Stimulated activated CD8-positive, alpha-beta memory T cell treated with anti-CD3 and anti-CD28 coated beads, Interleukin-7, amount 100 ng/mL, for 4 hours (primary cell): Measurements from ENCODE around the gene MYO9A.

Experiments used
- DNase-seq, 2 donors: peaks; one replicate each; pipeline ENCODE4 v3.0.0-alpha.2; 2020; ENCODE audit warnings: low read depth in 2 of 2

MYO9A gene

DNA sequence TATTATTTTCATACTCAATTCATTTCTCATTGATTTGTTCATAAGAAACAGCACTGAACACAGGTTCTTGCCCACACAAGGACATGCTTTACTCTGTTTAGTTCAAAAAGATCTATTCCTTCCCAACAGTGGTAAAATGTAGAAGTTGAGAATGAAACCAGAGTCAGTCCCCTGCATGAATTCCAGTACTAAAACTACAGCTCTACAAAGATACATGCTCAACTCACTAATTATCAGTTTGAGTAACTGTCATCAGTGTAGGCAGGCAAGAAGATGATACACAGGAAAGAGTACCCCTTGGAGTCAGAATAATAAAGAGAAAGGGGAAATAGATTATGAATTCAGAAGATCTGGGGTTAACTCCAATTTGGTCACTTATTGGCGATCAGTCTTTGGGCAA is 264.4 kb downstream of the MYO9A start:
- no peak for DNase-seq

DNA sequence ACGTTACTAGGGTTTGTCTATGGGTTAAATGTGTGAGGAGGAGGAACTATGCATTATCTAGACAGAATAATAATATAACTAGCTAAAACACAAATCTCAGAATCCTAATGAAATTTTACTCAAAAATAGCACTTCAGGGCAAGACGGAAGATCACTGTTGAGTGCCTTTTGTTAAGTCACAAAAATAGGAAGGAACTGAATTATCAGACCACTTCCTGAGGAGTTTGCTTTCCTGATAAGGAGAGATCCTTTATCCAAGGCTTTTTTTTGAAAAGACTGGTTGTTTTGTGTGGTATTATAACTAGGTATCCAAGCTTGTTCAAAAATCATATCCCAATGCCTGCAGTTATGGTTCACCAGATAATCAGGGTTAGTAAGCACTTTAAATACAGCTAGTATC is 273.0 kb downstream of the MYO9A start:
- DNase-seq: no peak

DNA sequence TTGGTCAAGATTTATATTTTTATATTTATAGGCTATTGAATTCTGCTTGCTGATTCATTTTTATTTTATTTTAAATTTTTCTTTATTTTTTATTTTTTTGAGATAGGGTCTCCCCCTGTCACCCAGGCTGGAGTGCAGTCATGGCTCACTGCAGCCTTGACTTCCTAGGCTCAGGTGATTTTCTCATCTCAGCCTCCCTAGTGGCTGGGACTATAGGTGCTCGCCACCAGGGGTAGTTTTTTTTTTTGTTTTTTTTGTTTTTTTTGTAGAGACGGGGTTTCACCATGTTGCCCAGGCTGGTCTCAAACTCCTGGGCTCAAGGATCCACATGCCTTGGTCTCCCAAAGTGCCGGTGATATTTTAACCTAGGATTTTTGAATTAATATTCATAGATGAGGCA is 276.4 kb downstream of the MYO9A start:
- DNase-seq: no peak

DNA sequence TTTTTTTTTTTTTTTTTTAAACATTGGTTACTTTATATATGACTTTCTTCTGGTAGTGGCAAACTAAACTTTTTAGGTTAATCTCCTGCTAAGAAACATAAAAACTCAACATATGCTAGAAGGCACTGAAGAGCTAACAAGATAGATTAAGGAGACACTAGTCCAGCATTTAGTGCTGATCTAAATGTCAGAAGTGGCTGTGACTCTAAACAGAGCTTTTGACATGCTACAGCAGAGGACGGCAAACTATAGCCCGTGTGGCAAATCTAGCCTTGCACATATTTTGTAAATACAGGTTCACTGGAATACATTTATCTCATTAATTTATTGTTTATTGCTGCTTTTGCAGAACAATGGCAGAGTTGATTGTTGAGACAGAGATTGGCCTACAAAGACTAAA is 287.0 kb downstream of the MYO9A start:
- no peak for DNase-seq

DNA sequence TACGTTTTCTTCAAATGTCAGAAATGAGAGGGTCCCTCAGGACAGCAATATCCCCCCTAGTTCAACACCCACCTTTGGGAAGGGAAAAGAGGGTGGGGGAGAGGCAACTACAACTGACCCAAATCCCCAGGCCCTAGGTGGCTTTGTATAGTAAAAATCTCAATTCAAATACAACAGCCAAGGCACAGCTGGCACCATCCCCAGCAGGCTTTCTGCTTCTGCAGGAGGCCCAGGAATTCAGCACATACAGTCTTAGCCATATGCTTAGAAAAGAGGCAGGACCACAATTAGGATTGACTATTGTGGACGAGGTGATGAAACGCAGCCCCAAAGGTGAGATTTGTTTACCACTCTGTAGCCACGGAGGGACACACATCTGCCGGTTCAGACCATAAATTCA is 291.8 kb downstream of the MYO9A start:
- DNase-seq: no peak

DNA sequence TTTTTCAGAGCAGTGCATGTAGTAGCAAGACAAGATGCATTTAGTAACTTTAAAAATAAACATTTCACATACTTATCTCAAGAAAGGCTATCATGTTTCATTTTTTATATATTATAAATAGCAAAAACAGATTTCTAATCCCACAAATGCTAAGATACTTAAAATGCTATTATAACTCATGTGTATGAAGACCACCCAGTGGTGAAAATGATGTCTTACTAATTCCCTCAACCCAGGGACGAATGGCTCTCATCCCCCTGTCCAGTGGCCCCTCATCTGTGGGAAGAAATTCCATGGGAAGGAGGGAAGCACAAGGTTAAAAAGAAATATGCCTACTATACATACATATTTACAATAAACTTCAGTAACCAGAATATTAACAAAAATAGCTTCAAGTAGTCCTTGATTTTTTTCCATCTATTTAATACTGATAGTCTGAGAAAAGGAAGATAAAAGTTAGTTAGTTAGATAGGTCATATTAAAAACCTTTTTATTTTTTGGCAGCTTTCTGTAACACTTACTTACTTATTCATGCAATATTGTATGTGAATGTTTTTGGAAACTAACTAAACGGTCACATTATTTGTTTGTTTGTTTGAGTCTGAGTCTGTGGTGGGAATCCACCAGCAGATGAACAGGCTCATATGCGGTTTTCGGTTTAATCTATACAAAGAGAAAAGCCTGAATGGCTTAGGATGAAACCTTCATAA is 292.8 kb downstream of the MYO9A start:
- DNase-seq: no peak

DNA sequence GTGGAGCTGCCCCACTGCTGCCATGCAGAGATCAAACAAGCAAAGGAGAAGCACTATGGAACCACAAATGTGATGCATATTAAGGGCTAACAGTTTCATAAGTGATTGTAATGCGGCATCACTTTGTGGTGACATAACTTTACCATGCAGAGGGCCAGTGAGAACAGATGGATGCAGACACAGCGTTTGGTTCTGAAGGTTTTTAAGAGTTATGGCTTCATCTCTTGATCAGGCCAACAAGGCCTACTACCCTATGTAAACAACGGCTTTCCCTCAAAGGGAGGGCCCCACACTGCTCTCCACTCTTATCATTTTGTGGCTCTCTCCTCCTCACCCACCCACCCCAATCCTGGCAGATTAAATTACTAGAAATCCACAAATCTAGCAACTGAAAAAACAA is 294.1 kb downstream of the MYO9A start:
- DNase-seq: no peak

GRCh38 chr15:71822890-71823630 is 294.9 kb downstream of the MYO9A start:
- DNase-seq: no peak

- DNase-seq: no peak
Observed at GRCh38 chr15:71821547-71822129, 296.3 kb downstream of the MYO9A start.

DNA sequence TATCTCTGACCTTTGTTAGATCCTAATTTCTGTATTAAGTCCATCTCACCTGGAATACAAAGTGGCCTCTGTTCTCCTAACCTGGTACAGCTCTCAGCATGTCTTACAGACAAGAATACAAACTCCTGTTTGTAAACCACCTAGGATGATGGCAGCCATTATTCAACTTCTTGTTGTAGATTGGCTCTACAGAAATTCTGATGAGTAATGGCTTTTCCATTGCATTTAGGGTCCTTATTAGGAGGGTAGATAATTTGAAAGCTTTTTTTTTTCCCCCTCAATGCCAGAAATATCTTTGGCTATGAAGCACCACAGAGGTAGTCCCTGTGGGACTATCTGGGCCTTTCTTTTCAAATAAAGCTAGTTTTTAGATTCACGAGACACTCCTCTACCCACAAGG is 297.8 kb downstream of the MYO9A start:
- no peak for DNase-seq

DNA sequence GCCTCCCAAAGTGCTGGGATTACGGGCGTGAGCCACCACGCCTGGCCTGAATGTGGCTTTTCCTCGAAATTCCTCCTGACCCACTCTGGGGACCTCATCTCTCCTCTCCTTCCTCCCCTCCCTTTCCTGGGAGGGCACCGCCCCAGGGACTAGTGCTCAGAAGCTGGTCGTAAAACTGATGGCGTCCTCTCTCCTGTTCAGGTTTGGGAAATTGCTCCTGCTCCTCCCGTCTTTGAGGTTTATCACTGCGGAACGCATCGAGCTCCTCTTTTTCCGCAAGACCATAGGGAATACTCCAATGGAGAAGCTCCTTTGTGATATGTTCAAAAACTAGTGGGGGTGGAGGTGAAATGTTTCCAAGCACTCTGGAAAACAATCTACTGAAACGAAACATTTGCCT is 300.6 kb downstream of the MYO9A start:
- no peak for DNase-seq

DNA sequence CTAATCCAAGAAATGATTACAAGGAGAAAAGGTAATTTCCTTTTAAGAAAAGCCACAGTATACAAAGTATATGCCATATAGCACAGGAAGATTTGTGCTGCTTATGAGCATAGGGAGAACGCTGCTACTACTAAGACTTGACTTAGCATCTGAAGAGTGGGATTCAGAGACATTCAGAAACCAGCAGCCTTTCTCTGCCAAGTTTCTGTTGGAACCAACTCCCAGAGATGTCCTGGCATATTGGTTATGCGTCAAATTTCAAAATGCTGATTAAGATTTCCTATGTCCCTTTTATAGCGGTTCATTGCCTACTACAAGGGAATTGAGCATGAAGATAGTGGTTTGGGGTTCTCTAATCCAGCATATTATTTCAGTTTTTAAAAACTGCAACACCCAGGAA is 302.6 kb downstream of the MYO9A start:
- DNase-seq: no peak

DNA sequence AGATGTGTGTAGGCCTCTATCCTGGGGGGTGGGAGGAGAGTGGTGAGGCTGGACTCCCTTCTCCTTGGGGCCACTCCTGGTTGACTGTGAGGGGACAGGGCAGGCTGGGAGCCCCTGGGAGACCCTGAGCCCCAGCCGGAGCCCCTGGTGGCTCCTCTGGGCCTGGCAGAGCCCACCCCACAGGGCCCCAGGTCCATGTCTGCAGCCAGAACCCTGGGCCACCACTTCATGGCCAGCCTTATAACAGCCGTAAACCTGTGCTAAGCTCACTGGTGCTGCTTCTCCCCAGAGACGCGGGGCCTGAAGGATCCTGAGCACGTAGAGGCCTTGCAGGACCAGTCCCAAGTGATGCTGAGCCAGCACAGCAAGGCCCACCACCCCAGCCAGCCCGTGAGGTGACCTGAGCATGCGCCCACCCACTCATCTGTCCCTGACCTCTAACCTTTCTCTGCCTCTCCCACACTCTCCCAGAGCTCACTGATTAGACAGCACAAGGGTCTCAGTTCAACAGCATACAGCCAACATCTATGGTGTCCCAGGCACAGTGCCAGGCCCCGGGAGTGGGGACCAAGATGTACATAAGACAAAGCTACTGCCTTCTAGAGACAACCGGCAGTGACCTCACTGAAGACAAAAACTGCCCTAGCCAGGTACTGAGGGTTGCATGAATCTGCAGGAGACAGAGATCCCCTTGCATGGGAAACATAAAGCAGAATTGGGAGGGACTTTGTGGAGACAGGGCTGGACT is 304.1 kb downstream of the MYO9A start:
- DNase-seq: no peak

DNA sequence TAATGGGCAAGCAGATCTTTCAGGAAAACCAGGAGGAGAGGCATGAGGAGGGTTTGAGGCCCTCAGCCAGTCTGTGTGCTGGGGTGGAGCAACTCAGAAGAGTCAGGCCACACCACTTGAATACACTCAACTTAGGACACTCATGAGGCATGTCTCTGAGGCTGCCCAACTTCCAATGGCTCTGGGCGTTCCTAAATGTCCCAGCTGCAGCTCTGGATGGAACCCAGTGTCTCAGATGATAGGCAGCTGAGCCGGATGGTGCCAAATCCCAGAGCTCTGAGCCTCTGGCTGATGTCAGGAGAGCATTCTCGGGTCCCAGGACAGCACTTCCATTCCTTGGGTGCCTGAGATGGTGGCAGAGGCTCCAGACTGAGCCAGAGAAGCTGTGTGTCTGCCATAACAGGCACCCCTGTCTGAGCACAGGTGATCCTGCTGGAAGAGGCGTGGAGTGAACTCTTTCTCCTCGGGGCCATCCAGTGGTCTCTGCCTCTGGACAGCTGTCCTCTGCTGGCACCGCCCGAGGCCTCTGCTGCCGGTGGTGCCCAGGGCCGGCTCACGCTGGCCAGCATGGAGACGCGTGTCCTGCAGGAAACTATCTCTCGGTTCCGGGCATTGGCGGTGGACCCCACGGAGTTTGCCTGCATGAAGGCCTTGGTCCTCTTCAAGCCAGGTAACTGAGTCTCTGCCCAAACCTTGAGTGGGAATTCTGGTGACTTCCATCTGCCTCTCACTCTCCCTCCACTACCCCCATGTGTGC is 304.8 kb downstream of the MYO9A start:
- no peak for DNase-seq

- no peak for DNase-seq
Observed at GRCh38 chr15:71811752-71812735, 305.9 kb downstream of the MYO9A start.

DNA sequence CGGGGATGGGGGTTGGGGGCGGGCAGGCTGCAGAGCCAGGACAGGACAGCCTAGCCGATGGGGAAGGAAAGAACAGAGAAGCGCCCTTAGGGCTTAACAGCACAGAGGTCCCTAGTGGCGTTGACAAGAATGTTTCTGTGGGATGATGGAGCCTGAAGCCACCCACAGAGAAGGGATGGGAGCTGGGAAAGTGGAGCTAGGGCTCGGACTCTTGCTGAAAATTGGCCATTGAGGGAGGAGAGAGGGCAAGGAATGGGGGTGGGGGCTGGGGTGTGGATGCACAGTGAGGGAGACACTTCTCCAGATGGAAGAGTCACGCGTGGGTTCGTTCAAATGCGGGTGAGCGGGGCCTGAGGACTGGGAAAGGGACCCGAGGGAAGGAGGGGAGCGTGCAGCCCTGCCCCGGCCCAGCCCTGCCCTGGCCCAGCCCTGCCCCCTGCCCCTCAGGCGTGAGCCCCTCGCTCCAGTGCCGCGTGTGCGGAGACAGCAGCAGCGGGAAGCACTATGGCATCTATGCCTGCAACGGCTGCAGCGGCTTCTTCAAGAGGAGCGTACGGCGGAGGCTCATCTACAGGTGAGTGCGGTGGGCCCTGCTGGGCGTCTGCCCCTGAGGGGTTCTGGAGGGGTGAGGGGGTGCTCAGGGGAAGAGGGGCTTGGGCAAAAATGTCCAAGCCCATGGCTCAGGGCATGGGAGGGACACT is 306.8 kb downstream of the MYO9A start:
- DNase-seq: no peak

DNA sequence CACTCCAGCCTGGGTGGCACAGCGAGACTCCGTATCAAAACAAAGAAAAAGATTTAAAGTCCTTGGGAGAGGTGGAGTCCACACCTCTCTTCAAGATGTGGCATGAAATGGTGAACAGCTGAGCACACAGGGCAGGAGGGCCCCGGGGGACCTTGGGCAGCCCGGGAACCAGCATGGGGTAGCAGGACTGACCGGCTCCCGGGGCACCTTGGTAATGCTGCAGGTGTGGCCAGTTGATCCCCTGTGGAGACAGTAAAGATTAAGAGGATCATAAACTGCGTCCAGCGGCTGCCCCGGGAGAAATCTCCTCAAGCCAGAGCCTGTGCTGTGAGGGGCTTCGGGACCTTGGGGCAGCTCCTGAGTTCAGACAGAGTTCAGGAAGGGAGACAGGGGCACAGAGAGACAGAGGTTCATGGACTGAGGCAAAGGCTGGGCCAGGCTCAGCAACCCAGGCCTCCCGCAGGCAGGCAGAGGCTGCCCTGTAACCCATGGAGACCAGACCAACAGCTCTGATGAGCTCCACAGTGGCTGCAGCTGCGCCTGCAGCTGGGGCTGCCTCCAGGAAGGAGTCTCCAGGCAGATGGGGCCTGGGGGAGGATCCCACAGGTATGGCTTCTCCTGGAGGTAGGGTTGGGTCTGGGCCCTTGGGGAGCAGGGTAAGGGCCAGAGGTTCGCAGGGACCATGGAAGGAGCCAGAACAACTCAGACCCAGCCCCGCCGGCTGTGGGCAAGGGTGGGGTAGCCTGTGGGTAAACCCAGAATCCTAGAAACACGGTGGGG is 307.5 kb downstream of the MYO9A start, which contains the start of gene NR2E3:
Gene NR2E3, plus strand, starts transcription at position 299 of the 780 bp plus-strand sequence. Its CDS starts 190 bp downstream, at position 489.
- no peak for DNase-seq

DNA sequence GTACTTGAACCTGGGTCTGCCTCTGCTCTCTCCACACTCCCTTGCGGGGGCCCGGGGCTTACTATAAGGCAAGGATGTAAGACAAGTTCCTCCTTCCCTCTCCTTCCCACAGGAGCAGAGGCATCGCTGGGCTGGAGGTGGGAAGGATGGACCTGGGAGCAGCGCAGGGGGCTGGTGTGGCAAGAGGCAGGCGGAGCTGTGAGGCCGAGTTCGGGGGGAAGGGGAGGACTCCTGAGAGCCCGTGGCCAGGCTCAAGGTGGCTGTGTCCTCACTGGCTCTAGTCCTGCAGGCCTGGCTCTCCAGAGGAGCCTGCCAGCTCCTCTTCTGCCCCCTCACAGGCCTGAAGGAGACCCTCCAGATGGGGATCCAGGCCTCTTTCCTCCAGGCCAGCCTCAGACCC is 308.6 kb downstream of the MYO9A start:
- no peak for DNase-seq
